Tibial nerve (tissue), 3 donors: Measurements from ENCODE around the gene SIK1.
"Not testable (repeated sequence)": the region's sequence is repeated elsewhere in the genome, so short reads cannot be mapped to it uniquely, and the experiment has no call there.

Experiments
- POLR2A ChIP-seq, 2 donors: fragments of 450-650 bp; IDR thresholded peaks; one replicate each; pipeline ENCODE4 v1.6.1; 2017; ENCODE audit warnings: antibody characterized with exemption in 2 of 2, mild to moderate bottlenecking in 2 of 2, moderate library complexity in 2 of 2
- TF ChIP-seq, protein P1 (sequence below), 5 experiments: fragments of 200-600 bp in 3 of 5; fragments of 450-650 bp in 2 of 5; sonication (generic) in 3 of 5; IDR thresholded peaks; one replicate each; pipeline ENCODE4 v1.5.1; 2016 to 2019; ENCODE audit warnings: antibody characterized with exemption in 5 of 5, mild to moderate bottlenecking in 3 of 5, moderate library complexity in 2 of 5

DNA sequence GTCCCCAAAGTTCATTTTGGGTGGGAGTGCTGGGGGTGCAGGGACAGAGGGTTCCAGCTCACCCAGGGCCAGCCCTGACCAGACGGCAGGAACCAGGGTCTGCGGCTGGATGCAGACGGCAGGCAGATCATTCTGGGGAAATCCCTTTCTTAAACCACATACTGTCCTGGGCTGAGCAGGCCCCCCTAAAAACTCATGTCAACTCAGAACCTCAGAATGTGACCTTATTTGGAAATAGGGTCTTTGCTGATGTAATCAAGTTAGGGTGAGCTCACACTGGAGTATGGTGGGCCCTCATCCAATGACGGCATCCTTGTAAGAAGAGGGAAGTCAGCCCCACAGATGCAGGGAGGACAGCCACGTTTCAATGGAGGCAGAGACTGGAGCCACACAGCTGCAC lies 27.2 kb upstream of the SIK1 start:
- TF ChIP-seq, protein P1, sequence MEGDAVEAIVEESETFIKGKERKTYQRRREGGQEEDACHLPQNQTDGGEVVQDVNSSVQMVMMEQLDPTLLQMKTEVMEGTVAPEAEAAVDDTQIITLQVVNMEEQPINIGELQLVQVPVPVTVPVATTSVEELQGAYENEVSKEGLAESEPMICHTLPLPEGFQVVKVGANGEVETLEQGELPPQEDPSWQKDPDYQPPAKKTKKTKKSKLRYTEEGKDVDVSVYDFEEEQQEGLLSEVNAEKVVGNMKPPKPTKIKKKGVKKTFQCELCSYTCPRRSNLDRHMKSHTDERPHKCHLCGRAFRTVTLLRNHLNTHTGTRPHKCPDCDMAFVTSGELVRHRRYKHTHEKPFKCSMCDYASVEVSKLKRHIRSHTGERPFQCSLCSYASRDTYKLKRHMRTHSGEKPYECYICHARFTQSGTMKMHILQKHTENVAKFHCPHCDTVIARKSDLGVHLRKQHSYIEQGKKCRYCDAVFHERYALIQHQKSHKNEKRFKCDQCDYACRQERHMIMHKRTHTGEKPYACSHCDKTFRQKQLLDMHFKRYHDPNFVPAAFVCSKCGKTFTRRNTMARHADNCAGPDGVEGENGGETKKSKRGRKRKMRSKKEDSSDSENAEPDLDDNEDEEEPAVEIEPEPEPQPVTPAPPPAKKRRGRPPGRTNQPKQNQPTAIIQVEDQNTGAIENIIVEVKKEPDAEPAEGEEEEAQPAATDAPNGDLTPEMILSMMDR (IDR thresholded peaks at IDR 0.05): not testable (repeated sequence)
- not testable (repeated sequence) for TF ChIP-seq POLR2A (IDR thresholded peaks at IDR 0.05)
